ENCODE data around the gene GUCY2C.

The GUCY2C gene

GRCh38 chr12:14691560-14691959, 4.8 kb downstream of the GUCY2C start:
- Histone ChIP-seq H3K4me3 (ENCODE audit: low read depth, low read length) (no peak overlapping the region), H3K36me3 (ENCODE audit: control insufficient read depth in 2 of 2, insufficient read depth in 1 of 2, low read length in 2 of 2) (no peaks in the 10 kb centered on the region), H3K4me1 (ENCODE audit: control insufficient read depth, insufficient read depth, low read length) (no peaks in the 10 kb centered on the region), H3K27ac (ENCODE audit: extremely low read depth, low read depth, low read length) (no peak overlapping the region), H3K9me3 (ENCODE audit: control insufficient read depth, insufficient read depth, low read depth, low read length) (no peaks in the 10 kb centered on the region)
- ChIA-PET CTCF (interaction anchor here (0.8 to 0.9 kb wide), 2 partner anchors 253 to 505 kb away, joined by 3 read pairs; no protein-coding TSS in a partner anchor), POLR2A (no interaction called here)
- no peak for TF ChIP-seq ZNF394 (tag by site-specific recombination; IDR thresholded peaks at IDR 0.05; ENCODE audit: borderline replicate concordance)

GRCh38 chr12:14689996-14690395, 6.4 kb downstream of the GUCY2C start:
- Histone ChIP-seq H3K4me1 (ENCODE audit: control insufficient read depth, insufficient read depth, low read length) (no peaks in the 10 kb centered on the region), H3K9me3 (ENCODE audit: control insufficient read depth, insufficient read depth, low read depth, low read length) (no peaks in the 10 kb centered on the region), H3K36me3 (ENCODE audit: control insufficient read depth in 2 of 2, insufficient read depth in 1 of 2, low read length in 2 of 2) (no peaks in the 10 kb centered on the region), H3K27ac (ENCODE audit: extremely low read depth, low read depth, low read length) (no peak overlapping the region), H3K4me3 (ENCODE audit: low read depth, low read length) (no peak overlapping the region)
- CTCF ChIA-PET, result interaction anchor here (0.7 kb wide), 1 partner anchor 9 kb away, joined by 3 read pairs; no protein-coding TSS in a partner anchor
- TF ChIP-seq ZNF350 (tag by site-specific recombination; IDR thresholded peaks at IDR 0.05), result no peak
- TF ChIP-seq ZNF571 (tag by site-specific recombination; IDR thresholded peaks at IDR 0.05), result no peak
- no peak for TF ChIP-seq EGR2 (tag by site-specific recombination; IDR thresholded peaks at IDR 0.05; ENCODE audit: low read depth)
- no peak for TF ChIP-seq ZNF555 (tag by site-specific recombination; conservative IDR thresholded peaks at IDR 0.05)
- TF ChIP-seq ZBTB49 (tag by site-specific recombination; IDR thresholded peaks at IDR 0.05; ENCODE audit: low read depth), result no peak
- TF ChIP-seq KLF16 (tag by site-specific recombination; IDR thresholded peaks at IDR 0.05), result no peak
- TF ChIP-seq SCRT2 (tag by site-specific recombination; IDR thresholded peaks at IDR 0.05), result no peak
- TF ChIP-seq ZNF266 (tag by site-specific recombination; IDR thresholded peaks at IDR 0.05; ENCODE audit: low read depth), result no peak
- TF ChIP-seq ZNF423 (tag by site-specific recombination; IDR thresholded peaks at IDR 0.05), result no peak
- POLR2A ChIA-PET, result no interaction called here

GRCh38 chr12:14689144-14689543, 7.3 kb downstream of the GUCY2C start:
- H3K9me3 ChIP-seq (ENCODE audit: control insufficient read depth, insufficient read depth, low read depth, low read length), result no peaks in the 10 kb centered on the region
- H3K4me1 ChIP-seq (ENCODE audit: control insufficient read depth, insufficient read depth, low read length), result no peaks in the 10 kb centered on the region
- ChIA-PET POLR2A (no interaction called here), CTCF (interaction anchor here (0.7 kb wide), 1 partner anchor 9 kb away, joined by 3 read pairs; no protein-coding TSS in a partner anchor)
- no peaks in the 10 kb centered on the region for H3K36me3 ChIP-seq (ENCODE audit: control insufficient read depth in 2 of 2, insufficient read depth in 1 of 2, low read length in 2 of 2)
- no peak overlapping the region for H3K4me3 ChIP-seq (ENCODE audit: low read depth, low read length)
- H3K27ac ChIP-seq (ENCODE audit: extremely low read depth, low read depth, low read length), result no peak overlapping the region
- TF ChIP-seq PRDM6 (tag by site-specific recombination; IDR thresholded peaks at IDR 0.05) (no peak), ZNF555 (tag by site-specific recombination; conservative IDR thresholded peaks at IDR 0.05) (no peak), MZF1 (tag by site-specific recombination; IDR thresholded peaks at IDR 0.05; ENCODE audit: borderline replicate concordance) (no peak), ATF2 (tag by site-specific recombination; IDR thresholded peaks at IDR 0.05; ENCODE audit: low read depth) (no peak), INSM2 (tag by site-specific recombination; IDR thresholded peaks at IDR 0.05) (no peak), ZNF132 (tag by site-specific recombination; IDR thresholded peaks at IDR 0.05; ENCODE audit: borderline replicate concordance) (no peak), ELK4 (IDR thresholded peaks at IDR 0.05; ENCODE audit: borderline replicate concordance, low read depth, low read length) (no peak), ZNF701 (tag by site-specific recombination; IDR thresholded peaks at IDR 0.05) (no peak), ZNF18 (tag by site-specific recombination; IDR thresholded peaks at IDR 0.05) (no peak), ZNF202 (tag by site-specific recombination; IDR thresholded peaks at IDR 0.05; ENCODE audit: borderline replicate concordance) (no peak), ZNF175 (tag by site-specific recombination; IDR thresholded peaks at IDR 0.05) (no peak), ZNF274 (IDR thresholded peaks at IDR 0.05; ENCODE audit: low read length) (no peak), ZNF274 (tag by site-specific recombination; IDR thresholded peaks at IDR 0.05; ENCODE audit: borderline replicate concordance) (no peak)
